ENCODE measurements around the gene CDC26. TPM values are rescaled to one million over a fixed set of nuclear protein-coding genes. Genes with fewer than 3 reads are reported as not detected.
"Not testable (repeated sequence)": the region's sequence is repeated elsewhere in the genome, so short reads cannot be mapped to it uniquely, and the experiment has no call there.

Gene CDC26
- polyA plus RNA-seq, 1 donor, result 20.3 TPM

DNA sequence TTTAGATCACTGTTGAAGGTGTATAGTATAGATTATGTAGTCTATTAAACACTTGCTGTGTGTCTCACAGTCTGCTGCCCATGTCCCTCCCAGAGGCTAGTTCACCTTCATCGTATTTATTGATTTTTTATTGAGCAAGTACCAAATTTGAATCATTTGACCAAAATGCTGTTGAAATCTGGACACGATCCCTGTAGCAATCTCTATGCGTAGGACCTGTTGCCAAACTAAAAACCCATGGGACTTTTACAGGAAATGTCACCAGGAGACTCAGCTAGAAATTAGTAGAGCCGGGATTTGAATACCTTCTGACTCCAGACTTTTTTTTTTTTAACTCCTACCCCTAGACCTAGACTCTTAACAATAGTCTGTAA, 36.5 kb downstream of the CDC26 start:
- DNase-seq (ENCODE audit: low read depth), result no peak

DNA sequence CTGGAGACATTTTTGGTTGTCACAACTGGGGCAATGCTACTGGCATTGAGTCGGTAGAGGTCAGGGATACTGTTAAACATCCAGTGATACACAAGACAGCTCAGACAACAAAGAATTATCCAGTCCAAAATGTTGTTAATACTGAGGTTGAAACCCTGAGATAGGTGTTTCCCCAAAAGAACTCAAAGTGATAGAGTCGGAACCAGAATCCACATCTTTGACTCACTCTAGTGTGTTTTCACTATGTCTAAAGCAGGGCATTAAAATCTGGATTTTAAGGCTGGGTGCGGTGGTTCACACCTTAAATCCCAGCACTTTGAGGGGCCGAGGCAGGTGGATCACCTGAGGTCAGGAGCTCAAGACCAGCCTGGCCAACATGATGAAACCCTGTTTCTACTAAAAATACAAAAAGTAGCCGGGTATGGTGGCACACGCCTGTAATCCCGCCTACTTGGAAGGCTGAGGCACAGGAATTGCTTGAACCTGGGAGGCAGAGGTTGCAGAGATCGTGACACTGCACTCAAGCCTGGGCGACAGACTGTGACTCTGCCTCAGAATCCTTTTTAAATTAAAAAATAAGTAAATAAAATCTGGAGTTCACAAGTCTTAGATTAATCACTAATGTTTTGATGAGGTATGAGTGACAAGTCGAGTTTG, 37.0 kb downstream of the CDC26 start:
- DNase-seq (ENCODE audit: low read depth), result no peak

DNA sequence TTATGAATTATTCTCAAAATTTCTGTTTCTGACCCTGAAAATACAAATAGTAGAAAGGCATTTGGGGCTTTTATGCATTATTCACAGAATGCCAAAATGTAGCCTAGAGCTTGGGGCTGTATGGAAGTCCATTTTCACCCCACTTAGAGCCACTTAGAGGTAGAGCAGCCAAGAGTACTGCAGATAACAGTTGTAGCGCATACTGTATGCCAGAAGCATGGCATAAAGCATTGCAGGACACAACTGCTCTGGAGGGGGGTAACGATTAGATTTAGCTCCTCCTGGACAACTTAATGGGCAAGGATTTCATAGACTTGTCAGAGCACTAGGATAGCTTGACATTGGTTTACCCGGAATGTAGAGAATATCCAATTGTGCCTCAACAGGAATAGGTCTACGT, 38.3 kb downstream of the CDC26 start:
- DNase-seq (ENCODE audit: low read depth), result no peak

DNA sequence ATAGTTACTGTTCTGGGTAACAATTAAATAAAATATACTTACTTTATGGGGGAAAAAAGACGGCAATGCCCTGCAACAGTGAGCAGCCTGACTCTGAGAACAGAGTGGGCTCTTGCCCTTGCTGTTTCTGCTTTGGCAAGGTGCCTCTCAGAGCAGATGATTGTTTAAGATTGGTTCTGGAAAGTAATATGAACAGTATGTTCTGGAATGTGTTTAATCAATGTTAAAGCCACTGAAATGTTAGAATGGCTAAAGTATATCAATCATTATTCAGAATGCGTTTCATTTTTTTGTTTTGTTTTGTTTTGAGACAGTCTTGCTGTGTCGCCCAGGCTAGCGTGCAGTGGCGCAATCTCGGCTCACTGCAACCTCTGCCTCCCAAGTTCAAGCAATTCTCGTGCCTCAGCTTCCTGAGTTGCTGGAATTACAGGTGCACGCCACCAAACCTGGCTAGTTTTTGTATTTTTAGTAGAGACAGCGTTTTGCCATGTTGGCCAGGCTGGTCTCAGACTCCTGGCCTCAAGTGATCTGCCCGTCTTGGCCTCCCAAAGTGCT, 39.6 kb downstream of the CDC26 start:
- DNase-seq (ENCODE audit: low read depth), result not testable (repeated sequence)

DNA sequence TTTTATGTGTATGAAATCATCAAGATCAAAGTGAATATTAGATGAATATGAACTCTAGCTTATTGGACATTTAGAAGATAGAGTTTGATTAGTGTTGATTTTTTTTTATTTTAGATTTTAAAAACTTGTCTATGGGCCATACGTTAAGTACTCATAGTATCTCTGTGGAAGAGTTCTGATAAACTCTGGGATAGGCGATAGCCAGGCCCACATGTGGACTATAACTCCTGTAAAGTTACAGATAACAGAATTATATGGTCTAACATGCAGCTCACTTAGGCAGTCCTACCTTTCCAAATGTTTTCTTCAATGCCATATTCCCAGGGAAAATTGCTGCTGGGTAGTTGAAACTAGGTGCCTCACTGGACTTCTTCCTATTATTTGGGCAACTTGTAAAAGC, 43.7 kb downstream of the CDC26 start:
- no peak for DNase-seq (ENCODE audit: low read depth)

DNA sequence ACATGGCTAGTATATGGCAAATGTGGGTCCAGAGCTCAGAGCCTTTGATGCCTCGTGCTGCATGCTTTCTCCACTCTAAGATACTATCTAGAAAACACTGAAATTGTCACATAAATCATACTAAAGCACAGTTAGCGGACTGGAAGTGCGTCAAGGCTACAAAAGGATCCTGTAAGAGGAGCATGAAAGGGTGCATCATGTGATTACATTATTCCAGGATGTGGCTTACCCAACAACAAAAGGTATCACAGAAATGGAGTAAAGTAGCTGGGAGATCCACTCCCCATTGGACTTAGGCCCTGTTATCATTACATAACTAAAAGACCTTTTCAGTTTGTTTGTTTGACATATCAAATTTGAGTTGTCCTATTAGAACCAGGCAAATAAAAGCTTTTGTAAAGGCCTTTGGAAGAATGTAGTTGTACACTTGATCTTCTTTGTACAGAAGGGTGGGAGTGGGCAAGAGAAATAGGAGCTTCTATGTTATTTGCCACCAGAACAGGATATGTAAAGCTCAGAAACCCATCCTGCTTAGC, 47.2 kb downstream of the CDC26 start:
- no peak for DNase-seq (ENCODE audit: low read depth)

DNA sequence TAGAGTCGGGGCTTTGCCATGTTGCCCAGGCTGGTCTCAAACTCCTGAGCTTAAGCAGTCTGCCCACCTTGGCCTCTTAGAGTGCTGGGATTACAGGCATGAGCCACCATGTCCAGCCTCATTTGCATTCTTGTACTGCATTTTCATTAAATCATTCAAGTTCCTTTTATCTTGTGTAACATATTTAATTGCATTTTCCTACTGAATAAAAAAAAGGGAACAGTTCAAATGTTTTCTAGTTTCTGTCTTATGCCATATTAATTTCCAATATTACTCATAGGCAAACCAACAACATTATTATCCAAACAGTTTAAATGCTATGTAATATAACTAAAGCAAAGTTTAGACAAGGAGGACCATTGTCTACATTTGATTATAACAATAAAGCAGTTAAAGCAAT, 47.9 kb downstream of the CDC26 start:
- DNase-seq (ENCODE audit: low read depth), result no peak

DNA sequence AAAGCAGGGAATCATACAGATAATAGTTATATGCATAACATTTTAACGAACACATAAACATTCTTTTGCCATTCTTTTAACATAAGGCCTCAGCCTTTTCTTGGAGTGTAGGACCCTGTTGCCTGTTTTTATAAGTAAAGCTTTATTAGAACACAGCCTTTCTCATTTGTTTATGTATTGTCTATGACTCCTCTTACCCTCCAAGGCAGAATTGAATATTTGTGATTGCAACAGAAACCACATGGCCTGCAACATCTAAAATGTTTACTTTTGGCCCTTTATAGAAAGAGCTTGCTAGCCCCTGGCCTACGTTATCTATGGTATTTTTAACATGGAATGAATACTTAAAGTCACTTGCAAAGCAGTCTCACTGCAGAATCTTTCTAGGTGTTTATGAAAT, 51.4 kb downstream of the CDC26 start:
- no peak for DNase-seq (ENCODE audit: low read depth)

DNA sequence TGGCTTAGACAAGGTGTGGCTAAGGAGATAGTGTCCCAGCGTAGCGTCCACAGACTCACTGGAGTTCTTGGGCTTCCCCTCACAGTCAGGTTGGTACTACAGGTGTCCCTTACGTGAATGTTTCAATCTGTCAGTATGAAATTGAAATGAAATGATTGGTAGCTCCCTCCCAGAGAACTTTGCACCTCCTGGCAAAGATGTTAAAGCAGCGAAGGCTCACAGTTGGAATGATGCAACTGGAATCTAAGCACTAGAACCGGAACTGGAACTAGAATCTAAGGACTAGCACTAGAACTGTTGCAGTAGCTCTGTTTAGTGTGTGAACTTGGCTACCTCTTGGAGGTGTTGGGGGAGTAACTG, 52.9 kb downstream of the CDC26 start:
- no peak for DNase-seq (ENCODE audit: low read depth)

DNA sequence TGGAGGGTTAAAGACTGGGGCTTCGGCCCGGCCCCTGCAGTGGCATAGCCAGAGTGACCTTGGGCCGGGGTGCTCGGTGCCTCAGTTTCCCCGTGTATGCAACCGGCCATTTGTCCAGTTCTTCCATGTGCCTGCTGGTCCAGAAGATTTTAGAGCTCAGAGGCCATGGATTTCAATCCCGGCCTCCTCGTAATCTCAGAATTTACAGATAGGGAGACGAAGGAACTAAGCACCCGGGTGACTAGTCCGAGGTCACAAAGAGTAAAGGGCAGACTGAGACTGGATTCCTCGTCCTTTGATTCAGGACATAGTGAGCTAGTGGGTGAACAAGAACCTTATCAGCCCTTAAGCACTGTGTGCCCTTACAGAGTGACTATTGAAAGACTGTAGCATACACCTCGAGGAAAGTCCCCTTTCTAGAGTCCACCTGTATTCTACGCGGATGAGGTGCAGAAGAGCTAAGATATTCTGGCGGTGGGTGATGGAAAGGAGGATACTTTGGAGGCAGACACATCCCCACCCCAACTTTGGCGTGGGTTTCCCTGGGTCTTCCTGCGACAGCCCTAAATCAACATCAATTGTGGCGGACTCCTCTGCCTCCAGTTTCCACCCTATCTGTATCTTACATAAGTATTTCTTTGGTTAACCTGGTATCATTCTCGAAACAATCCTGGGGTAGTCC, 53.4 kb downstream of the CDC26 start:
- DNase-seq (ENCODE audit: low read depth), result no peak

DNA sequence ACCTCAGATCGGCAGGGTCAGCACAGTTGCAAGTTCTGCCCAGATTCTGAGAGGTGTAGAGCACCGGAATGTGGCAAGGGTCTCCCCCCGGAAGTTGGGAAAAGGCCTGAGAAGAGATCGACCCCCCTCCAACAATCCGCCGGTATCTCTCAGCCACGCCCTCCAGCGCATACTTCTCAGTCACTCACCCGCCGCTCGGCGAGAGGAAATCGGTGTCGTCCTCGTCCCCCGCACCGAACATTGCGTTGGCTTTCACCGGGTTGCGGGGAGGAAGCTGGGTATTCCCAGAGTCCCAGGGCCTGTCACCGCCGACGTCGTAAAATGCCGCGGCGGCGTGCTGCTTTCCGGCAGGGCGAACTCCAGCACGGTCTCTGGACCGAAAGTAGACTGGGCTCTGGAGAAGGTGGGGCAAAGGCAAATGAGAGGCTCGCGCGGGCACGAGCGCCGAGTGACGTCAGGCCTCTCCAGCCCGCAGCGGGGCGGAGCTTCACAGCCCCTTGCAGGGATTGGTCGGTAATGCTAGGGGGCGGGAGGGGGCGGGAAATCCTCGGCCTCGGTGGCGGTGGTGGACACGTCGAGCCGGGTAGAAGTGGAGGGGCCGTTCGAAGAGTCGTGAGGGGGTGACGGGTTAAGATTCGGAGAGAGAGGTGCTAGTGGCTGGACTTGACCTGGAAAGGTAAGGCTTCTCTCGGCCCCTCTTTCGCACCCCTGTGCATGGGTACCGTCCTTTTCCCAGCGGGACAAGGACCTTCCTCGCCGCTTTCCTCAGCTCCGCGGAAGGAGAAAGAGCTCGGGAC, 54.2 kb downstream of the CDC26 start, which contains the start of the genes FKBP15 and SLC31A1:
TSS of gene FKBP15 (minus strand) at position 275 of the 797 bp plus-strand sequence. CDS start at position 241, 34 bp downstream.
TSS of gene SLC31A1 (plus strand) at position 542 of the 797 bp plus-strand sequence. CDS start 34,605 bp downstream, outside the sequence.
- DNase-seq (ENCODE audit: low read depth), result peak; percentile 95

DNA sequence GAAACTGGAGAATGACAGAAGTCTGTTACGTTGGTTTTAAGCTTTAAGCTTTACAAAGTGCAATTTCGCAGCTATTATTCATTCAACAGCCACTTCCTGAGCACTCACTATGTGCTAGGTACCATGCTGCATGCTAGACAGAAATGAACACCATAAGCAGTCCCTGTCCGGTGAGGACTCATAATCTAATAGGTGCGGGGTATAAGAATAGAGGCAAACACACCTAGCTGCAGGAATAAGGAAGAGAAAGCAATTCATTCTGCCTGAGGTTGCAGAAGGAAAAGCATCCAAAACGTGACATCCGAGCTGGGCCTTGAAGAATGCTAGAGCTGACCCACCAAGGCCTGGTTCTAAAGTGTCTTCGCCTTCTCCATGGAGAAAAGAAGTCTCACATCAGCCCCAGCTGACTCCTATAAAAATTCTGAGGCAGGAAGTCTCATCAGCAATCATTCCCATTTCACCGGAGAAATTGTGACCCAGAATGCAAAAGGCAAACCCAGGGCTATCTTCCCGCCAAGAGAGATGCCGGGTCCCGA, 54.8 kb downstream of the CDC26 start:
- no peak for DNase-seq (ENCODE audit: low read depth)

DNA sequence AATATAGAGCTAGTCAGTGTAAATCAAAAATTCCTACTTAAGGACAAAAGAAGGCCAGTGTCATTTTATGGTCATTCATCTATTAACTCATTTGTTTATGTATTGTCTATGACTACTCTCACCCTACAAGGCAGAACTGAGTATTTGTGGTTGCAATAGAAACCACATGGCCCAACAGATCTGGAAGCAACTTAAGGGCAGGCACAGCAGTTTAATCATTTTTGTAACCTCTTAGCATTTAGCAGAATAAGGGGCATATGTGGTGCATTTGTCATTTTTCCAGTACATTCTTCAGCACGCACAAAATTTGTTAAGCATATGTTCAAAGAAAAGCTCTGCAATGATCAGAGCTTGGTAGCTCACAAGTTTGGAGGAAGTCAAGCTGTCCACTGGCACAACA, 55.4 kb downstream of the CDC26 start:
- no peak for DNase-seq (ENCODE audit: low read depth)

DNA sequence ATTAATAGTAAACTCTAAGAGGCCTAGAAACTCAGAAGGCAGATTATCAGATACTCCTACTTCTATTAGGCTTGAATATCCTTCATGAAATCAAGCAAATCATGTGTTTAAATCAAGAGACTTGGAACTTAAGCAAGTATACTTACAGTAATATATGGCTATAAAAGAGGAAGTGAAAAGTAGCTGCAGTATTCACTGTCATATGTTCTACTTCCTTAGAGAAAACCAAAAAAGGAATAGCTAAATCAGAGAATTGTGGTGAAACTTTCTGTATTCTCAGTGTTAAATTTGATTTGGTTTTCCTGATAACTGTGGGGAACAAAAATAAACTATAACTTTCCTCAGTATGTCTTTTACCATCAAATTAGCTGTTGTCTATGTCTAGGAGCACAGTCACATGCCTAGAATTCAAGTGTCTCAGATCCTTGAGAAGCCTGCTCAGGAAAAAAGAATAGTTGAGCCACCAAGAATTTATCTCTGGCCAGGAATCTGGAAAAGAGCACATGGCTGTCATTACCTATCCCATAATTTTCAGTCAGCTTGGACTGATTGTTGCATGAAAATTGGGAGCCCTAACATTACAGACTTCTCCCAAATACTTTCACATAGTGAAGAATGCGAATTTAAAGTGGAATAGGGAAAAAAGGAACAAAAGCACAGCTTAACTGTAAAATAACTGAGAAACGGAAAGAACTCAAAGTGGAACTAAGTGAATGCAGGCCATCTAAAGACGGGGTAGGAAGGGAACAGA, 56.0 kb downstream of the CDC26 start:
- no peak for DNase-seq (ENCODE audit: low read depth)

Other genes with a start within 250 kb of the CDC26 start
- 3.3 TPM for gene ZFP37, start 218.8 kb downstream of the CDC26 start, polyA plus RNA-seq (ENCODE audit: insufficient read length)
- 3.4 TPM for gene SLC31A2, start 124.6 kb downstream of the CDC26 start, polyA plus RNA-seq (ENCODE audit: insufficient read length)
- 19.3 TPM for gene FKBP15, start 54.3 kb downstream of the CDC26 start, polyA plus RNA-seq (ENCODE audit: insufficient read length)
- gene SLC31A1, start 54.0 kb downstream of the CDC26 start, polyA plus RNA-seq (ENCODE audit: insufficient read length), result 7.8 TPM
- gene PRPF4, start 86 bp upstream of the CDC26 start, polyA plus RNA-seq (ENCODE audit: insufficient read length), result 16.6 TPM
- not detected for gene RNF183, start 27.8 kb upstream of the CDC26 start, polyA plus RNA-seq (ENCODE audit: insufficient read length)
- gene WDR31, start 64.7 kb upstream of the CDC26 start, polyA plus RNA-seq (ENCODE audit: insufficient read length), result 1.7 TPM
- gene BSPRY, start 74.0 kb upstream of the CDC26 start, polyA plus RNA-seq (ENCODE audit: insufficient read length), result 0.29 TPM
- gene HDHD3, start 101.4 kb upstream of the CDC26 start, polyA plus RNA-seq (ENCODE audit: insufficient read length), result 4.2 TPM
- 18.1 TPM for gene ALAD, start 125.7 kb upstream of the CDC26 start, polyA plus RNA-seq (ENCODE audit: insufficient read length)
- gene POLE3, start 135.1 kb upstream of the CDC26 start, polyA plus RNA-seq (ENCODE audit: insufficient read length), result 45.3 TPM
- gene C9orf43, start 135.2 kb upstream of the CDC26 start, polyA plus RNA-seq (ENCODE audit: insufficient read length), result 0.40 TPM
- 32.6 TPM for gene RGS3, start 188.2 kb upstream of the CDC26 start, polyA plus RNA-seq (ENCODE audit: insufficient read length)